Measurements from ENCODE around the gene ZNF154.

The ZNF154 gene

DNA sequence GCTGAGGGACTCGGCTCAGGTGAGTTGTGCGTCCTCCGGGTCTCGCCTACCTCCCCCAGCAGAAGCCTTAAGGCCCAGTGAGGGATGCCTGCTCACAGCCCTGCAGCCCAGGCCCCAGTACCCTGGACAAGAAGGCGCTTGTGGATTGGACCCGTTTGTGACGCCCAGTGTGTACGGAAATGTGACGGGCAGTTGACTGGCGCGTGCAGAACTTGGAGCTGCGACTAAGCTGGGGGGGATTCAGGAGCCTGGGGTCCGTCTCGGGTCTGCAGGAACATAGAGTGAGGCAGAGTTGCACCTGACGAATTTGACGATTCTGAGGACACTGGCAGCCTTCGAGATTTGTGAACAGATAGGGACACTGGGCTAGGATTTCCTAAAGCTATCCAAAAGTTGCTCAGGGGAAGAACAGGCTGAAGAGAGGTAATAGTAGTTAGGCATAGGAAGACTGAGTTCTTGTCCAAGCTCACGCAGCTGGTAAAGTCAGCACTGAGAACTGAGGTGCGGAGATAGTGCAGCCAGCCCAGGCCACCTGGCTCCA is 26.7 kb downstream of the ZNF154 start:
- in situ Hi-C loops (cut with HindIII; ENCODE audit: low sequenced_read_pairs) = no loop called here

GRCh38 chr19:57675881-57676280 is 33.1 kb downstream of the ZNF154 start:
- in situ Hi-C loops (cut with HindIII; ENCODE audit: low sequenced_read_pairs) = no loop called here

DNA sequence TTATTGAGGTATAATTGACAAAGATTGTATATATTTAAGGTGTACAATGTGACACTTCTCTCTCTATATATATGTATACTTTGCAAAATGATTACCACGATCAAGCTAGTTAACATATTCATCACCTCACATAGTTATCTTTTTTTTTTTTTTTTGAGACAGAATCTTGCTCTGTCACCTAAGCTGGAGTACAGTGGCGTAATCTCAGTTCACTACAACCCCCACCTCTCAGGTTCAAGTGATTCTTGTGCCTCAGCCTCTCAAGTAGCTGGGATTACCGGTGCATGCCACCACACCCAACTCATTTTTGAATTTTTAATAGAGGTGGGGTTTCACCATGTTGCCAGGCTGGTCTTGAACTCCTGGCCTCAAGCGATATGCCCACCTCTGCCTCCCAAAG is 36.5 kb downstream of the ZNF154 start:
- in situ Hi-C loops (cut with HindIII; ENCODE audit: low sequenced_read_pairs) = no loop called here

DNA sequence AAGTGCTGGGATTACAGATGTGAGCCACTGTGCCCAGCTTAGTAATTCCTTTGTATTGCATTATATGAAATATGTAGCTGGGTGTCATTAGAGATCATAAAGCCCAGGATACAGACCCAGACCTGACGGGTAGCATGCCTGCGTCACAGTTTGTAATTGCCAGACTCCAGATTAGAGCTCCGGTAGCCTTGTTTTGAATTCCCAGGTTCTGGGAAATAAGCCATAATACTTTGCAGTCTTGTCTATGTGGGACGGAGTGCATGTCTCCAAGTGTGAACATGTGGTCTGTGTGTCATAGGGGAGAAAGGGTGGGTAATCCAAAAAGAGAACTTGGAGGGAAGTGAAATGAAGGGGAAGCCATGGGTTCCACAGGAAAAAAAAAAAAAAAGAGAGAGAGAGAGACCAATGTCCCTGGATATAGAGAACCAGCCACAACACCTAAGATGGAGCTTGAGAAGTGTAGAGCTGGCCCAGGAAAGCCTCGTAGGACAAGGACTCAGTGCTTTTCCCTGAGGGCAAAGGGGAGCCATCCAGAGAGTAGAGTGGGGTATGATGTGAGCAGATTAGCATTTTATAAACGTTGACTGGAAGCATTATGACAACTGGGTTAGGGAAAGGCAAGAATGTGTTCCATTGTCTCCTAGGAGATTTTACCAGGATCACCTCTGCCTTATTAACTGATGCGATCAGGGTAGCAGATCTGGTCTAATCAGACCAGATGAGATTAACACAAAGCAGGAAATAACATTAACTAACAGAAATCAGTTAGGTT is 37.7 kb downstream of the ZNF154 start:
- in situ Hi-C loops (cut with HindIII; ENCODE audit: low sequenced_read_pairs) = no loop called here

DNA sequence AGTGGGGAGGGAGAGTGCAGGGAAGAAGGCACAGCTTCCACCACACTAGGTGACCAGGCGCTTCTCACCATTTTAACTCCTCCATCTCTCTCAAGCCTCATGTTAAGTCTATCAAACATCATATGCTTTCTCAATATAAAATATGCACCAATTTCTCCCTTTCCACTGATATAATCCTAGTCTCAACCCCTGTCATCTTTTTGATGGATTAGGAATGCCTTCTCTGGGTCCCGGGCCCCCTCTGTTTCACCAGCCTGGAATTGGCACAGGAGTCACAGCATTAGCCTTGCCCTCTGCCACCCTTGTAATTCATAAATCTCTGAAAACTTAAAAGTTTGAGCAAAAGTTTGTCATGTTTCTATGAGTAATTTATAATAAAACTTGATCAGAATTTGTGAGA is 40.4 kb downstream of the ZNF154 start, which contains the start of gene ZSCAN4:
TSS of gene ZSCAN4 (plus strand) at position 301 of the 400 bp plus-strand sequence. CDS start 7,211 bp downstream, outside the sequence.
- in situ Hi-C loops (cut with HindIII; ENCODE audit: low sequenced_read_pairs) = no loop called here

DNA sequence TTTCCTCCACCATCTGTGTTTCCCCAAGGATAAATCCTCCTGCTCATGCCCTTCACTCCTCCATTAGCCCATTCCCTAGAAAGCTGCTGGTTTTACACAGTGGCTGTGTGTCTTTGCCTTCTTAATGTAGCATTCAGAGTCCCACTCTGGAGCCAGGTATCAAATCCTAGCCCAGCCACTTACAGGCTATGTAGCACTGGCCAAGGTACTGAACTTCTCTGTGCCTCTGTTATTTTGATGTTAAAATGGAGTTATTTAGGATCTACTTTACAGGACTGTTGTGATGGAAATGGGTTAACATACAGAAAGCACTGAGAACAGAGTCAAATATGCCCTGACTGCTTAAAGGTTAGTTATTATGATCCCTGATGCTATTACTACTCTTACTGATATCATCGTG is 41.8 kb downstream of the ZNF154 start:
- in situ Hi-C loops (cut with HindIII; ENCODE audit: low sequenced_read_pairs) = no loop called here

DNA sequence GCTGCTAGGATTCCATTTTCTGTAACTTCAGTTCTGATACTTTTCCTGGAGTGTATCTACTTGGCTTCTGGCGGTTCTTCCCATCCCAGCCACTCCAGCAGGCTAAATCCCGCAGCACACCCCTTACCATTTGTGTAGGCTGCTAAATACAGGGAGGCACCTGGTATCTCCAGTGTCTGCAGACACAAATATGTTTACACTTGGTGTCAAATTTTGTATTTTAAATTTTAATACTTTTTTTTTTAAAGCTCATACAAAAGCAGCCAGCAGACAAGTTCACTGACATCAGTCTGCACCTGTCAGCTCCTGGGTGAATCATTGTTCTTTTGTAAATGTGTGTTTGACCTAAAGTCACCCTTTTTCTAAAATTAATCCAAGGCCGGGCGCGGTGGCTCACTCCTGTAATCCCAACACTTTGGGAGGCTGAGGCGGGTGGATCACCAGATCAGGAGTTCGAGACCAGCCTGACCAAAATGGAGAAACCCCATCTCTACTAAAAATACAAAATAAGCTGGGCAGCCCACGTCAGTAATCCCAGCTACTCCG is 43.7 kb downstream of the ZNF154 start:
- in situ Hi-C loops (cut with HindIII; ENCODE audit: low sequenced_read_pairs) = no loop called here

GRCh38 chr19:57664269-57665127 is 44.5 kb downstream of the ZNF154 start:
- in situ Hi-C loops (cut with HindIII; ENCODE audit: low sequenced_read_pairs) = no loop called here

GRCh38 chr19:57656346-57656745 is 52.7 kb downstream of the ZNF154 start:
- in situ Hi-C loops (cut with HindIII; ENCODE audit: low sequenced_read_pairs) = no loop called here

DNA sequence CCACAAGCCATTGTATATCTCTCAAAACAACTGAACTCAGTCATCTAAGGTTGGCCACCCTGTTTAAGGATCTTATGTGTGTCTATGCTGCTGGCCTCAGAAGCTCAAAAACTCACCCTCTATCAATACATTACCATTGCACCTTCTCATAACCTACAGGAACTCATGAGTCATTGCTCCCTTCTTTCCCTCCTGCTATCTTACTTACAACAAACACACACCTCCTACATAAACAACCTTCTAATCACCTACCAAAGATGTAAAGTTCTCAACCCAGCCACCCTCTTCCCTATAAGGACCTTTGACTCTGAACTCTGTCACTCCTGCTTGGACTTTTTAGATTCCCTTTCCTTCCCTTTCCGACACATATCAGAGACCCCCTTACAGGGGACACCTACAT is 53.6 kb downstream of the ZNF154 start:
- in situ Hi-C loops (cut with HindIII; ENCODE audit: low sequenced_read_pairs) = no loop called here

- in situ Hi-C loops (cut with HindIII; ENCODE audit: low sequenced_read_pairs) = no loop called here
Measured at GRCh38 chr19:57653689-57654088, 55.3 kb downstream of the ZNF154 start.

DNA sequence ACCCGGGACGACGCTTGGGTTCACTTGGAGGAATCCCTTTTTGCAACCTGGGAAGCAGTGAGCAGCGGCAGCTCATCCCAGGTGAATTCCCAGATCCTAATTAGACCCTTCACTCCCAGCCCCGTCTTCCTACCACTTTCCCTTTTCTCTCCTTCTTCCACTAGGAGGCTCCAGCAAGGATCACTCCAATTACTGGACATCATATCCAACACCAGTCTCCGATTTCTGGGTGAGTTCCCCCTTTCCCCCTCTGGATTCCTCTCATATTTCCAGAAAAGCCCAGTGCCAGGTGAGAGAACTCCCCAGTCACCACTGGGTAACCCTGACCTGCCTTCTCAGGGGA is 57.4 kb downstream of the ZNF154 start:
- in situ Hi-C loops (cut with HindIII; ENCODE audit: low sequenced_read_pairs) = no loop called here

DNA sequence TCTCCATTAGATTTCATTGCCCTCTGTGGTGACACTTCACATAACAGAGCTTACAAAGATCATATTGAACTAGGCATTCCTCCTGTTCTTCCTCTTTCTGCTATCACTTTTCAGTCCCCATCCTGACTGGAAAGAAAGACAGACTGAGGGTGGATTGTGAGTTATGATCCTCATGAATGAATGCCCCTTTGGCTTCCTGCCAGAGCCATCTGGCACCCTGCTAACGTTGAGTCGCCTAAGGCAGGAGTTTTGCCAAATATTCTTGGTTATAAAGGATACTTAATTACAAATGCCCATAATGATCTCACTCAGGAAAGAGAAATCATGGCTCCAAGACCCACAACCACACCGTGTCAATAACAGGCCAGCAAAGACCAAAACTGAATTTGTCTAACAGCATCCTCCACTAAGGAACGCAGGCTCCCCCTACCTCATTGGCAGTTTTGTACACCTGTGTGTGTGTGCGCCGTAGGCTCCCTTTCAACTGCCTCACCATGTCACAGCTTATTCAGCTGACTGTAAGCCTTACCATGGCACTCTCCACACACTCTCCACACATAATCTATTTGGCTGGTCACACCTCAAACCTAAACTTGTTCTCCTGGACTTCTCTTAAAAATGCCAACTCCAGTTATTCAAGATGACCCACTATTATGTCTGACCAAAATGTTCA is 60.5 kb downstream of the ZNF154 start:
- in situ Hi-C loops (cut with HindIII; ENCODE audit: low sequenced_read_pairs) = no loop called here
